VCaP (cell line): ENCODE results near the gene SORCS3.
"Not testable (repeated sequence)": the region's sequence is repeated elsewhere in the genome, so short reads cannot be mapped to it uniquely, and the experiment has no call there.

Experiments
- H3K27ac ChIP-seq: fragments of 450-650 bp; 2 replicates; pipeline ENCODE4 v1.5.1; 2017
- TF ChIP-seq, protein P1 (sequence below): fragments of 450-650 bp; conservative IDR thresholded peaks from 2 replicates; pipeline ENCODE4 v1.5.1; 2017; ENCODE audit warnings: mild to moderate bottlenecking, moderate library complexity

Gene SORCS3

DNA sequence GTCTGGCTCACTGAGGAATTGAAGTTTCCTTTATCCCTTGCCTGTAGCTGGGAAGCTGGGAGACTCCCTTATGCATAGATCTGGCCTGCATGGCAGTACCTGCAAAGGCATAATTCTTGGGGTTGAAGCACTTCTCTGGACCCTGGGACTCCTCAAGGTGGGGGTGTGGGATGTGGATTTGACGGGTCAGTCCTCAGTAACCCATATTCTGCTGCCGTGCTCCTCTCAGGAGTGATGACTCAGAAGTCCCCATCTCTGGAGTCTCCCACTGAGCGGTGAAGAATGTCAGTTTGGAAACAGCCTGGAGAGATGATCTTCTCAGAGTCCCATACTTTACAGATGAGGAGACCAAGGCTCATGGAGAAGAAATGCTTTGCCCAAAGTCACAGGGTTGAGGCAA lies 49.0 kb downstream of the SORCS3 start:
- no peak overlapping the region for H3K27ac ChIP-seq
- TF ChIP-seq, protein P1, sequence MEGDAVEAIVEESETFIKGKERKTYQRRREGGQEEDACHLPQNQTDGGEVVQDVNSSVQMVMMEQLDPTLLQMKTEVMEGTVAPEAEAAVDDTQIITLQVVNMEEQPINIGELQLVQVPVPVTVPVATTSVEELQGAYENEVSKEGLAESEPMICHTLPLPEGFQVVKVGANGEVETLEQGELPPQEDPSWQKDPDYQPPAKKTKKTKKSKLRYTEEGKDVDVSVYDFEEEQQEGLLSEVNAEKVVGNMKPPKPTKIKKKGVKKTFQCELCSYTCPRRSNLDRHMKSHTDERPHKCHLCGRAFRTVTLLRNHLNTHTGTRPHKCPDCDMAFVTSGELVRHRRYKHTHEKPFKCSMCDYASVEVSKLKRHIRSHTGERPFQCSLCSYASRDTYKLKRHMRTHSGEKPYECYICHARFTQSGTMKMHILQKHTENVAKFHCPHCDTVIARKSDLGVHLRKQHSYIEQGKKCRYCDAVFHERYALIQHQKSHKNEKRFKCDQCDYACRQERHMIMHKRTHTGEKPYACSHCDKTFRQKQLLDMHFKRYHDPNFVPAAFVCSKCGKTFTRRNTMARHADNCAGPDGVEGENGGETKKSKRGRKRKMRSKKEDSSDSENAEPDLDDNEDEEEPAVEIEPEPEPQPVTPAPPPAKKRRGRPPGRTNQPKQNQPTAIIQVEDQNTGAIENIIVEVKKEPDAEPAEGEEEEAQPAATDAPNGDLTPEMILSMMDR = no peak

DNA sequence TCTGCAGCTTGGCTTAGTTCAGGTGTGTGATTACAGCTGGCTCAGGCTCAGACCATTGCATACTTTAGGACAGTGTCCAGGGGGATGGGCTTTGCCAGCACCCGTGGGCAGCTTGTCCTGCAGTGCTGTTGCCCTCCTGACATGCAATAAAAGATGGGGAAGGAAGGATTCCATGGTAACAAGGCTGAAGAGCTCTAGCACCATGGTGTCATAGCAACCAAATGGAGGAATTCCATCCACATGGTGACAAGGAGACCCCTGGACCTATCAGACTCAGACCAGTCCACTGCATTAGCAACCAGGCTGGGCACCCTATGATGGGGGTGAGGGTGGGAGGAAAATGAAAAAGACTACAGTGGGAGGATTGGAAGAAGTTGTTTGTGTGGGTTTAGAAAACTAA lies 49.9 kb downstream of the SORCS3 start:
- TF ChIP-seq, protein P1 = no peak
- no peak overlapping the region for H3K27ac ChIP-seq

DNA sequence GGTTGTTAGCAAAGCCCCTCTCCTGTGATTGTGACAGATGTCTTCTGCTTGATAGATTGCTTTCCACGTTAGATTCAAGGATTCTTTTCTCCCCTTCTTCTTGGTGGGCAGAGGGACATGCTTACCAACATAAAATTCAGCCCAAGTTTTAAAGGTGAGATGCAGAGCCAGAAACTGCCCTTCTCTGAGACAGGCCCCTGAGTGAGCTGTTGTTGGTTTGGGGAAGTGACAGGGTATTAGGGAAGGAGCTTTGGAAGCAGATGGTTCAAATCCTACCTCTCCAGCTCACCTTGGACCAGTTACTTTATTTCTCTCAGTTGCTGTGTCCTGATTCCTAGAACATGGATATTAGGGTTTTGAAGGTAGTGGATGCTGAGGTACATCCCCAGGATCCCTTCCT lies 53.0 kb downstream of the SORCS3 start:
- no peak overlapping the region for H3K27ac ChIP-seq
- TF ChIP-seq, protein P1 = no peak

DNA sequence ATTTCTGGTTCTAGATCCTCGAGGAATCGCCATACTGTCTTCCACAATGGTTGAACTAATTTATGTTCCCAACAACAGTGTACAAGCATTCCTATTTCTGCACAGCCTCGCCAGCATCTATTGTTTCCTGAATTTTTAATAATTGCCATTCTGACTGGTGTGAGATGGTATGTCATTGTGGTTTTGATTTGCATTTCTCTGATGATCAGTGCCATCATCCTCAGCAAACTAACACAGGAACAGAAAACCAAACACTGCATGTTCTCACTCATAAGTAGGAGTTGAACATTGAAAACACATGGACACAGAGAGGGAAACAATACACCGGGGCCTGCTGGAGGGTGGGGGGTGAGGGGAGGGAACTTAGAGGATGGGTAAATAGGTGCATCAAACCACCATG lies 62.2 kb downstream of the SORCS3 start:
- not testable (repeated sequence) for H3K27ac ChIP-seq

DNA sequence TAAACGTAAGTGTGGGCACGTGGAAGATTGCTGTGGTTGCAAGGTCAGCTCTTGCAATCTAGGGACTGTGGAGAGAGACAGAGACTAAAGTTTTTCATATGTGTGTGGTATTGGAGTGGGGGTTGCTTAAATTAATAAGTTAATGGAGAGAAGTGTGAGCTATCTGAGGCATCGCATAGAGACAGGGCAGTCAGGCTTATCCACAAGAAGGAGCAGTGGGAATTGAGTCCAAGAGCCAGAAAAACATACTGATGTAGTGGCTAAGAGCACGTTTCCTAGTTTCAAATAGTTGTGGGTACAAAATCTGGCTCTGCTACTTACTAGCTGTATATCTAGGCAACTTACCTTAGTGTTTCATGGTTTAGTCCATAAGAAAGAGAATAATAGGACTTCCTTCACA lies 65.8 kb downstream of the SORCS3 start:
- TF ChIP-seq, protein P1 = no peak
- no peak overlapping the region for H3K27ac ChIP-seq

DNA sequence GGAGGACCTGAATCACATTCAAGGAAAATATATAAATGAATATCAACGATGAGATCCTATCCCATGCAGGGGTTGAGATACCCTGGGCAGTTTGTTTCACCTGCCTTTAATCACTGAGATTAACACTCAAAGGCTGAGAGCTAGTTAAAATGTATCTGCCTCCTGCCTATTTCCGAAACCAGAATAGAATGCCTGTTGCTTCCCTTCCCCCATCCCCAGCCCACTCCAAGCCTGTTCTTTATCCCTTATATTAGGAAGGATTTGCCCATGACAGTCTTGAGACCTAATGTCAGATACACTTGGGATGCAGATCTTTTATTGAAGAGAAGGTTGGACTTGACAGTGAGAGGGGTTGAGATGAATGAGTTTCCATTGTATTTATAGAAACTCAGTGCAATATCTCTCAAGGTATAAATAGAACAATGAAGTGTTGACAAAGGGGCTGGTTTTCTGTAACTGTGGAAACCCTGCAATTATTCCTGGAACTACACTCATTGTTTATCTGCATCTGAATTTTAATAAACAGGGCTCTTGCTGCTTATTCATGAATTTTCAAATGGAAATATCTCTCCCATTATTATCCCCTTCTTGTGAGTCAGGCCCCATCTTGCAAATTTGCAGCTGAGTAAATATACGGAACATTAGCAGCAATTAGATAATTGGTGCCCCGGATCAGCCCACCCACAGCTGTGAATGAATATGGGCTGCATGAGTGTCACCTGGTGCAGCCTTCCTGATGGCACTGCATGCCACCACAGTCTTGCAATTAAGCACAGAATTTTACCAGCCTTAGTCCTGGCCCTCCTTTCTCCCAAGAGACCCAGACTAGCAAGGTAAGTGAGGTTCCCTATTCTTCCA lies 66.7 kb downstream of the SORCS3 start:
- H3K27ac ChIP-seq = no peak overlapping the region
- TF ChIP-seq, protein P1 = no peak

DNA sequence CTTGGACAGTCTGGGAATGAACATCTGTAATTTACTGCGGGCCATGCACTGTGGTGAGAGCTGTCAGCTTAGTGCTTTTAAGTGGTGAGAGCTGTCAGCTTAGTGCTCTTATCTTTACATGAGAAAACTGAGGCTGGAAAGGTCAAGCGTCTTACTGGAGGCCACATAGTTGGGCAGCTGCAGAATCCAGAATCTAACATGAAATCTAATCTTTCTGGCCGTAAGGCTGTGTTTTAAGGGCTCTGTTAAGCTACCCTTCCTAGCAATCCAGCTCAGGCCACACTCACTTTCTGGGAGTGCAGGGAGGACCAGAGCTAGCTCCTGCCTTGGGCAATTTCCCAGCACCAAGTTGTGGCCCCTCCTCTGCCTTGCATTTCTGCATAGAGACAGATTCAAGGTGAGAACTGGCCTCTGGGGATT lies 70.2 kb downstream of the SORCS3 start:
- TF ChIP-seq, protein P1 = no peak
- no peak overlapping the region for H3K27ac ChIP-seq

DNA sequence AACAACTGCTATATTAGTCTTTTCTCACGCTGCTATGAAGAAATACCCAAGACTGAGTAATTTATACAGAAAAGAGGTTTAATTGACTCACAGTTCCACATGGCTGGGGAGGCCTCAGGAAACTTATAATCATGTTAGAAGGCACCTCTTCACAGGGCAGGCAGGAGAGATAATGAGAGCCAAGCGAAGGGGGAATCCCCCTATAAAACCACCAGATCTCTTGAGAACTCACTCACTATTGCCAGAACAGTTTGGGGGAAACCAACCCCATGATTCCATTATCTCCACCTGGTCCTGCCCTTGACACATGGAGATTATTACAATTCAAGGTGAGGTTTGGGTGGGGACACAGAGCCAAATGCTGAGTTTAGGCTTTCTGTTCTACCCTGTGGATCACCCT lies 89.5 kb downstream of the SORCS3 start:
- not testable (repeated sequence) for H3K27ac ChIP-seq
